A549 treated with GW870086 at 1 μM for 4 hours (cell line): ENCODE measurements around the gene MSRB2. TPM values are rescaled to one million over a fixed set of nuclear protein-coding genes. Genes with fewer than 3 reads are reported as not detected.

Experiments used
- total RNA-seq: library from RNA; stranded (reverse); fragments of 200-300 nt; extraction: Qiagen RNA extraction; gene quantifications from 5 replicates; pipeline ENCODE4 v1.2.3, GENCODE V29; 2022; ENCODE audit warnings: low read depth

MSRB2 gene
- 11.1 to 16.9 TPM (median 15.9 TPM) in 5 replicates for total RNA-seq

DNA sequence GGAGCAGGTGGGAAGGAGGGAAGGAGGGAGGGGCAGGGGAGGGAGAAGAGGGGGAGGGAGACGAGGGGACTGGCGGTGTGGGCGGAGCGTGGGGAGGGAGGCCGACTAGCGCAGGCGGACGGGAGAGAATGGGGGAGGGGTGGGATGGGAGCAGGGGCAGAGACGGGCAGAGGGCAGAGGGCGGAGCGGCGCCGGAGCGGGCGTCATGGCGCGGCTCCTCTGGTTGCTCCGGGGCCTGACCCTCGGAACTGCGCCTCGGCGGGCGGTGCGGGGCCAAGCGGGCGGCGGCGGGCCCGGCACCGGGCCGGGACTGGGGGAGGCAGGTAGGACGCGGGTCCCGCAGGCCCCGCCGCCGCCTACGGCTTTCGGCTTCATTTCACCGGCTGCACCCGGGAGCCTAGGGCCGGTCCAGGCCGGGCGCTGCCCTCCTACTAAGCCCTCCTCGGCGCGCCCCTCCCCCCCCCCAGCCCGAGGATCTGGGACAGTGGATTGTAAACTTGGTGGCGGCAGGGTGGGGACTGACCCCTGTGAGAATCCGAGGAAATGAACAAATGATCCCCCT is at the start of gene MSRB2:
MSRB2 (plus strand) TSS at position 176 of the 562 bp plus-strand sequence; CDS start at position 206, 30 bp downstream.

Other genes starting within 250 kb of the MSRB2 start
- gene ARMC3, start 167.5 kb upstream of the MSRB2 start, total RNA-seq = 0.67 to 1.1 TPM (median 0.96 TPM) in 5 replicates
- gene PTF1A, start 96.7 kb downstream of the MSRB2 start, total RNA-seq = not detected in 5 replicates
- gene C10orf67, start 249.2 kb downstream of the MSRB2 start, total RNA-seq = 0.05 to 0.17 TPM (median 0.08 TPM) in 3 of 5 replicates, not detected in the others